COLO829 (cell line): ENCODE measurements around the gene GLUD2.
A peak's percentile ranks its signal among the peaks of the same experiment; 100 is the strongest.
"Not testable (repeated sequence)": the region's sequence is repeated elsewhere in the genome, so short reads cannot be mapped to it uniquely, and the experiment has no call there.

Source experiments
- DNase-seq: peaks from one replicate; pipeline ENCODE4 v3.0.0; 2012; ENCODE audit warnings: low spot score

The GLUD2 gene

GRCh38 chrX:121047441-121048419 is at the start of gene GLUD2:
TSS of gene GLUD2 (plus strand) at chrX:121047610. CDS start at chrX:121047685, 75 bp downstream.
- DNase-seq = peak; percentile 10

- DNase-seq = no peak
Observed at GRCh38 chrX:120999413-120999812, 48.0 kb upstream of the GLUD2 start.

- peak; percentile 28 for DNase-seq
Observed at GRCh38 chrX:121000589-121000988, 46.8 kb upstream of the GLUD2 start.

- peak; percentile 53 for DNase-seq
Observed at GRCh38 chrX:121008920-121009319, 38.5 kb upstream of the GLUD2 start.

- no peak for DNase-seq
Observed at GRCh38 chrX:121009764-121010163, 37.6 kb upstream of the GLUD2 start.

GRCh38 chrX:121010218-121010617 is 37.2 kb upstream of the GLUD2 start:
- peak; percentile 37 for DNase-seq

GRCh38 chrX:121011254-121011653 is 36.2 kb upstream of the GLUD2 start:
- DNase-seq = peak; percentile 16

GRCh38 chrX:121013897-121014455 is 33.4 kb upstream of the GLUD2 start:
- no peak for DNase-seq

GRCh38 chrX:121014826-121015225 is 32.6 kb upstream of the GLUD2 start:
- no peak for DNase-seq

- DNase-seq = no peak
Observed at GRCh38 chrX:121028419-121028818, 19.0 kb upstream of the GLUD2 start.

GRCh38 chrX:121030083-121030482 is 17.3 kb upstream of the GLUD2 start:
- DNase-seq = no peak

- no peak for DNase-seq
Observed at GRCh38 chrX:121032531-121032930, 14.9 kb upstream of the GLUD2 start.

- DNase-seq = no peak
Observed at GRCh38 chrX:121036137-121036536, 11.3 kb upstream of the GLUD2 start.

- DNase-seq = no peak
Observed at GRCh38 chrX:121036951-121037350, 10.5 kb upstream of the GLUD2 start.

- DNase-seq = no peak
Observed at GRCh38 chrX:121050781-121051180, 3.4 kb downstream of the GLUD2 start.

GRCh38 chrX:121052122-121052521 is 4.7 kb downstream of the GLUD2 start:
- no peak for DNase-seq

GRCh38 chrX:121062289-121062688 is 14.9 kb downstream of the GLUD2 start:
- no peak for DNase-seq

GRCh38 chrX:121064579-121064978 is 17.2 kb downstream of the GLUD2 start:
- DNase-seq = no peak

GRCh38 chrX:121084247-121084646 is 36.8 kb downstream of the GLUD2 start:
- DNase-seq = not testable (repeated sequence)

GRCh38 chrX:121084903-121085611 is 37.6 kb downstream of the GLUD2 start:
- DNase-seq = no peak

GRCh38 chrX:121085612-121086010 is 38.2 kb downstream of the GLUD2 start:
- DNase-seq = no peak

GRCh38 chrX:121093011-121093410 is 45.6 kb downstream of the GLUD2 start:
- peak; percentile 11 for DNase-seq
